NCI-H524 treated with DMSO at 0.1 percent for 48 hours (cell line): ENCODE measurements around the gene TRIP12.
"Not testable (repeated sequence)": the region's sequence is repeated elsewhere in the genome, so short reads cannot be mapped to it uniquely, and the experiment has no call there.

Source experiments
- DNase-seq: peaks from one replicate; lab custom pipeline; 2025; lab: John Stamatoyannopoulos, UW

The TRIP12 gene

GRCh38 chr2:229831805-229832509, 89.9 kb downstream of the TRIP12 start:
- DNase-seq: no peak

DNA sequence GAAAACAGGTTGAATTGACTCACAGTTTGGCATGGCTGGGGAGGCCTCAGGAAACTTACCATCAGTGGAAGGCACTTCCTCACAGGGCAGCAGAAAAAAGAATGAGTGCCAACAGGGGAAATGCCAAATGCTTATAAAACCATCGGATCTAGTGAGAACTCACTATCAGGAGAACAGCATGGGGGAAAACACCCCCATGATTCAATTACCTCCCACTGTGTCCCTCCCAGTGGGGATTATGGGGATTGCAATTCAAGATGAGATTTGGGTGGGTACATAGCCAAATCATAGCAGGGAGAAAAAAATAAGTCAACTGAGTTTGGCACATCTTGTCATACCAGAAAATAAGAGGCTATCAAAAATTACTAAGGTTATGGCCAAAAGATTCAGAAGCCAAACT, 96.3 kb downstream of the TRIP12 start:
- DNase-seq: no peak

- no peak for DNase-seq
Observed at GRCh38 chr2:229821316-229821715, 100.5 kb downstream of the TRIP12 start.

DNA sequence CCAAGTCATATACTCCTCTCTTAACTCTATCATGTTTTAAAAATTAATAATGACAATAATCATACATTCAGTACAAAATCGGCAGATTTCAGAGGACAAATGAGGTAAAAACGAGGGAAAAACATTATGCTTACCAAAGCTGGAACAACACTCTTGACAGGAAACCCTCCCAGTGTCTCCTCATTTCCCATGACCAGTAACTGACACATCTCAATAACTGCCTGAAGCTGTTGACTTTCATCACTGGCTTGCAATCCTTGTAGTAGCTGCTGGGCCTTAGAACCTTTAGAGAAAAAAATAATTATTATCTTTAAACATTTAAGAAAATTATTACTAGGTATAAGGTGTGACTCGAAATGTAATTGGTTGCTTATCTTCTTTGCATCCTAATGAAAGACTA, 103.6 kb downstream of the TRIP12 start:
- no peak for DNase-seq

GRCh38 chr2:229815858-229816257, 106.0 kb downstream of the TRIP12 start:
- DNase-seq: no peak

- DNase-seq: no peak
Observed at GRCh38 chr2:229815342-229815741, 106.5 kb downstream of the TRIP12 start.

- DNase-seq: no peak
Observed at GRCh38 chr2:229810786-229811185, 111.0 kb downstream of the TRIP12 start.

GRCh38 chr2:229805559-229805958, 116.2 kb downstream of the TRIP12 start:
- no peak for DNase-seq

DNA sequence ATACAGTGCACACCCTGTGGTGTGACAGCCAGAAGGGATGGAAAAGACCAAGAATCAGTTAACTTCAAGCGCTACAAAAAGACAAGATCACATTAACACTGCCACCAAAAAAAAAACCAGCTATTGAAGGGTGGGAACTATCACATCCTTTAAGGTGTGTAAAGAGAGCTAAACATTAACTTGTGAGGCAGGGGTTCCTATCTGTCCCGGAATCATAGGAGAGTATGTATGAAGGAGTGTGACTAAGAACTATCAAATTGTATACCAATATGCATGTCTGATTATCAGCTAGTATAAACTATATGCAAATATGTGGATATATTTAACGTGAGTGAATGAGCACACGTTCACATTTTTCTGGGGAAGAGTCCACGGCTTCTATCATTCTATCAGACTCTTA, 119.0 kb downstream of the TRIP12 start:
- no peak for DNase-seq

DNA sequence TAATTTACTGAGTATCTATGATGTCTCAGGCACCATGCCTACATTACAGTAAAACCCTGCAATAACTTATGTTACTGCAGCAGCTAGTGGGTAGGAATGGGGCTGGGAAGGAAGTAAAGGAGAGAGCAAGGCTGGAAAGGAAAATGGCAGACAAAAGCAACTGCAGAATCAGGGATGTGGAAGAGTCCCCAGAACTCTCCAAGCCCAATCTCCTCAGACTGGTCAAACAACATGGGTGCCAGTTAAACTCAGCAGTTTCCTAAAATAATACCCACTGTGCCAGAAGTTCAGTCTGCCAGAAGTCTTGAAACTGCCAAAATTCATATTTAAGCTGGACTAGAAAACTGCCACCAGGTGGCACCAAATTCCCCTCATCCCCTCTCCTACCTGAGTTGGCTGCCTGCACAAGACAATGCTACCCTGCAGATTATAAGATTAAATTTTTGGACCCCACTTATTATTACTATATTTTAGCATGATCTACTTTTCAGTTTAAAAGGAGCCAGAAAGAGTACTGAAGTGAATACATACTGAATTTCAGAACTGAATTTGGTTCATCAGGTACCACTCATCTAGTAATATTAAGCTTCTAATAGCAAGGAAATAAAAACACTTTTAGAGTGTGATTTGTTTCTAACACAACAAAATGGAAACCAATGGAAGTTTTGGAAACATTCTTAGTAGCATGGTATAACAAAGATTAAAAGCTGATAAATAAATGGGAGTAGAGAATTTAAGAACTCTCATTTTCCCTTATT, 120.6 kb downstream of the TRIP12 start:
- DNase-seq: no peak

DNA sequence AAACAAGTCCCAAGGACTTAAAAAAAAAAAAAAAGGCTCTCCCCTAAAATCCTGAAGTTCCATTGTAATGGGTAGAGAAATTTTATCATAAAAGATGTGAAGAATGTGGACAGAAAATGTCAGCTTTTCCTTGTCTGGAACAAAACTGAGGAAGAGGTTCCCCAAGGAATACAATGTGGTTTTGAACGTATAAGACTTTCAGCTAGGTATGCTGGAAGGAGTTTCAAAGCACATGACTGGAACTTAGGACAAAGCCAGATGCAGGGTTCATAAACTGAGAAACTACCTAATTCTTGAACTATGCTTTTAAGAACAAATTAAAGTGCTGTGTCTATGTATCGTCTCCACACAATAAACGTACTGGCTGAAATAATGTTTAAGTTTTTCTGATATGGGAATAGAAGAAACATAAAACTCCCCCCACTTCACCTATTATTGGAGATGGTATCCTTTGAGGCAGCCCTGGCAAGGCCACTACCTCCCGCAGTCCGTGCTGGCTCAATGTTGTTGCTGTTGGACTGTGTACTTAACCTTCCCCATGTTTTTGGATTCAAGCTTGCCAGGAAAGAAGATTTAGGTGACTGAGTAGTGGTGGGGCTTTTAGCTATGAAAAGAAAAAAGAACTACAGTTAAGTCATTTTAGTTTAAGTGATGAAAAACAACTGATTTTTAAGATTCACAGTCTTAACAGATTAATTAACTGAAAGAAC, 123.2 kb downstream of the TRIP12 start:
- no peak for DNase-seq

- DNase-seq: no peak
Observed at GRCh38 chr2:229795058-229795457, 126.8 kb downstream of the TRIP12 start.

- DNase-seq: no peak
Observed at GRCh38 chr2:229794636-229795035, 127.2 kb downstream of the TRIP12 start.

- not testable (repeated sequence) for DNase-seq
Observed at GRCh38 chr2:229786289-229786688, 135.5 kb downstream of the TRIP12 start.

GRCh38 chr2:229784791-229785190, 137.0 kb downstream of the TRIP12 start:
- no peak for DNase-seq

DNA sequence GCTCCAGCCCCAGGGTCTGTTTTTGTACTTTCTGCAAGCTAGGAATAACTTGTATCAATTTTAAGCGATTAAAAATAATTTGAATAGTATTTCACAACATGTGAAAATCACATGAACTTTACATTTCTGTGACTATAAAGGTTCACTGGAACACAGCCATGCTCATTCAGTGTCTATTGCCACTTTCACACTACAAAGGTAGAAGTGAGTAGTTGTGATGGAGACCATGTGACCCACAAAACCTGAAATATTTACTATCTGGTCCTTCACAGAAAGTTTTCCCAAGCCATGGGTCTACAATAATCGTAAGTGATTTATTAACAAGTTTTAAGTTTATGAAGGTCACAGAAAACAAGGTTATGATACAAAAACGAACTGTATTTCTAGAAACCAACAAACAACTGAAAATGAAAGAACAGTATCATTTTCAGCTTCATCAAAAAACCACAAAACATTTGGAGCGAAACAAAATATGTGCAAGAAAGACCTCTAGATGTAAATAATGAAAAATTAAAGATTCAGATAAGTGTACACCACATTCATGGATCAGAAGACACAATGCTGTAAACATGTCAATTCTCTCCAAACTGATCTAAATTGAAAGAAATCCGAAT, 138.6 kb downstream of the TRIP12 start:
- DNase-seq: no peak

- no peak for DNase-seq
Observed at GRCh38 chr2:229780856-229781773, 140.7 kb downstream of the TRIP12 start.

- DNase-seq: no peak
Observed at GRCh38 chr2:229779650-229780049, 142.2 kb downstream of the TRIP12 start.

- DNase-seq: no peak
Observed at GRCh38 chr2:229777716-229778115, 144.1 kb downstream of the TRIP12 start.

- DNase-seq: no peak
Observed at GRCh38 chr2:229775614-229776313, 146.0 kb downstream of the TRIP12 start.

DNA sequence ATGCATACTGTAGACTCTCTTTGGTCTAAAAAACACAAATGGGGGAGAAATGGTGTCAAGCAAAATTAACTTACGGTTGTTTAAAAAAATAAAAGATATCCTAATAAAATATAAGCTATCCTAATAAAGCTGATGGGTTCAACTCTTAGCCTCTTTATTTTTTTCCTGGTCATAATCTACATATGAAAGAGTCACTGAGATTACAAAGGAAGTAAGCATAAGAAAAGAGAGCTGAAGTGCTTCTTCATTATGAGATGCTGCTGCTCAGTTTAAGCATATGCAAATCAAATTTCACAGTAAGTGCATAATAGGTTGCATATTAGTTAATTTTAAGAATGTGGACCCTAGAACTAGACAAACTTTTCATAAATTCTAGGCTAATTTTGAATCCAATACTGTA, 147.6 kb downstream of the TRIP12 start:
- no peak for DNase-seq
